ENCODE data around the gene CEMP1. TPM values are rescaled to one million over a fixed set of nuclear protein-coding genes. Genes with fewer than 3 reads are reported as not detected.

The CEMP1 gene
- total RNA-seq, 1 donor from 2014 or later: 0.22 TPM

GRCh38 chr16:2501946-2502895 lies 29.0 kb downstream of the CEMP1 start:
- H3K27ac Mint-ChIP-seq: peak overlapping the region; percentile 69
- no peaks in the 10 kb centered on the region for H3K36me3 Mint-ChIP-seq
- peak overlapping the region; percentile 52 for H3K4me3 Mint-ChIP-seq
- peaks cover 11% of the 10 kb centered on the region for H3K4me1 Mint-ChIP-seq (ENCODE audit: unreplicated experiment)
- no peaks in the 10 kb centered on the region for H3K9me3 Mint-ChIP-seq
- DNase-seq (ENCODE audit: extremely low spot score, unreplicated experiment): no peak
- no peak for TF ChIP-seq CTCF (conservative IDR thresholded peaks at IDR 0.05)
- H3K27me3 Mint-ChIP-seq: no peaks in the 10 kb centered on the region

- no peaks in the 10 kb centered on the region for H3K36me3 Mint-ChIP-seq
- H3K4me1 Mint-ChIP-seq (ENCODE audit: unreplicated experiment): peaks cover 11% of the 10 kb centered on the region
- no peaks in the 10 kb centered on the region for H3K27me3 Mint-ChIP-seq
- peak; percentile 89 for DNase-seq (ENCODE audit: extremely low spot score, unreplicated experiment)
- peak; percentile 100 for TF ChIP-seq CTCF (conservative IDR thresholded peaks at IDR 0.05)
- H3K9me3 Mint-ChIP-seq: no peaks in the 10 kb centered on the region
- H3K27ac Mint-ChIP-seq: no peak overlapping the region
- no peak overlapping the region for H3K4me3 Mint-ChIP-seq
Observed at GRCh38 chr16:2500918-2501750, 30.1 kb downstream of the CEMP1 start.

- Mint-ChIP-seq H3K27ac (no peak overlapping the region), H3K36me3 (no peaks in the 10 kb centered on the region), H3K27me3 (no peaks in the 10 kb centered on the region), H3K9me3 (no peaks in the 10 kb centered on the region), H3K4me3 (no peak overlapping the region), H3K4me1 (ENCODE audit: unreplicated experiment) (peaks cover 11% of the 10 kb centered on the region)
- no peak for DNase-seq (ENCODE audit: extremely low spot score, unreplicated experiment)
- no peak for TF ChIP-seq CTCF (conservative IDR thresholded peaks at IDR 0.05)
Observed at GRCh38 chr16:2500430-2500917, 30.7 kb downstream of the CEMP1 start.

- no peaks in the 10 kb centered on the region for H3K36me3 Mint-ChIP-seq
- H3K9me3 Mint-ChIP-seq: no peaks in the 10 kb centered on the region
- H3K27ac Mint-ChIP-seq: no peak overlapping the region
- H3K4me1 Mint-ChIP-seq (ENCODE audit: unreplicated experiment): peaks cover 11% of the 10 kb centered on the region
- H3K27me3 Mint-ChIP-seq: no peaks in the 10 kb centered on the region
- no peak for DNase-seq (ENCODE audit: extremely low spot score, unreplicated experiment)
- TF ChIP-seq CTCF (conservative IDR thresholded peaks at IDR 0.05): no peak
- no peak overlapping the region for H3K4me3 Mint-ChIP-seq
Observed at GRCh38 chr16:2499890-2500429, 31.2 kb downstream of the CEMP1 start.

GRCh38 chr16:2499454-2499853 lies 31.8 kb downstream of the CEMP1 start:
- peaks cover 11% of the 10 kb centered on the region for H3K4me1 Mint-ChIP-seq (ENCODE audit: unreplicated experiment)
- no peak for TF ChIP-seq CTCF (conservative IDR thresholded peaks at IDR 0.05)
- no peaks in the 10 kb centered on the region for H3K9me3 Mint-ChIP-seq
- no peak overlapping the region for H3K4me3 Mint-ChIP-seq
- DNase-seq (ENCODE audit: extremely low spot score, unreplicated experiment): no peak
- H3K27me3 Mint-ChIP-seq: no peaks in the 10 kb centered on the region
- H3K36me3 Mint-ChIP-seq: no peaks in the 10 kb centered on the region
- H3K27ac Mint-ChIP-seq: no peak overlapping the region

All from type B pancreatic cell (in vitro differentiated cells).